HepG2 (cell line): ENCODE measurements around the gene CAPN9. TPM values are rescaled to one million over a fixed set of nuclear protein-coding genes. Genes with fewer than 3 reads are reported as not detected.
A peak's percentile ranks its signal among the peaks of the same experiment; 100 is the strongest.

Experiments
- CHCHD3 ChIP-seq: sonication (generic); formaldehyde crosslinking; IDR thresholded peaks from 2 replicates; pipeline ENCODE4 v1.8.0; 2022; ENCODE audit warnings: mild to moderate bottlenecking, missing genetic modification reagents, moderate library complexity
- DPF2 ChIP-seq: sonication (generic); formaldehyde crosslinking; IDR thresholded peaks from 2 replicates; pipeline ENCODE4 v1.4.0; 2020; ENCODE audit warnings: mild to moderate bottlenecking, low read depth, missing genetic modification reagents, borderline replicate concordance
- FOSL1 ChIP-seq: sonication (generic); formaldehyde crosslinking; IDR thresholded peaks from 2 replicates; pipeline ENCODE4 v1.9.0; 2021; ENCODE audit warnings: missing genetic modification reagents, borderline replicate concordance
- FOXC1 ChIP-seq: sonication (generic); formaldehyde crosslinking; IDR thresholded peaks from 2 replicates; pipeline ENCODE4 v1.8.0; 2022; ENCODE audit warnings: mild to moderate bottlenecking, missing genetic modification reagents, borderline replicate concordance
- GABPA ChIP-seq, 2 experiments: IDR thresholded peaks; 2 replicates each; pipeline ENCODE4 v1.6.1; 2011 to 2016; ENCODE audit warnings: low read depth in 2 of 2, low read length in 1 of 2, missing biosample characterization in 1 of 2, missing genetic modification characterization in 1 of 2
- GFI1 ChIP-seq: sonication (generic); formaldehyde crosslinking; IDR thresholded peaks from 2 replicates; pipeline ENCODE4 v1.5.0; 2020; ENCODE audit warnings: missing genetic modification reagents, mild to moderate bottlenecking, borderline replicate concordance
- KDM4B ChIP-seq: sonication (generic); formaldehyde crosslinking; IDR thresholded peaks from 2 replicates; pipeline ENCODE4 v1.4.0; 2020; ENCODE audit warnings: missing genetic modification reagents
- PHF21A ChIP-seq: sonication (generic); formaldehyde crosslinking; IDR thresholded peaks from 2 replicates; pipeline ENCODE4 v1.5.0; 2020; ENCODE audit warnings: mild to moderate bottlenecking, missing genetic modification reagents
- SETDB1 ChIP-seq: sonication (generic); formaldehyde crosslinking; IDR thresholded peaks from 2 replicates; pipeline ENCODE4 v1.5.1; 2020; ENCODE audit warnings: missing genetic modification reagents, mild to moderate bottlenecking, borderline replicate concordance
- SSRP1 ChIP-seq: IDR thresholded peaks from 2 replicates; pipeline ENCODE4 v1.6.1; 2016; ENCODE audit warnings: control low read depth
- THYN1 ChIP-seq: sonication (generic); formaldehyde crosslinking; IDR thresholded peaks from 2 replicates; pipeline ENCODE4 v1.8.1; 2023; ENCODE audit warnings: low read depth, mild to moderate bottlenecking, moderate library complexity, missing genetic modification reagents, borderline replicate concordance
- ZBTB10 ChIP-seq: sonication (generic); formaldehyde crosslinking; IDR thresholded peaks from 2 replicates; pipeline ENCODE4 v1.4.0; 2020; ENCODE audit warnings: missing genetic modification reagents, borderline replicate concordance
- ZFX ChIP-seq: sonication (generic); formaldehyde crosslinking; IDR thresholded peaks from 2 replicates; pipeline ENCODE4 v1.4.0; 2020; ENCODE audit warnings: mild to moderate bottlenecking, low read depth, missing genetic modification reagents, moderate library complexity
- ZKSCAN1 ChIP-seq: fragments of 150-350 bp; IDR thresholded peaks from 2 replicates; pipeline ENCODE4 v1.6.1; 2014; ENCODE audit warnings: low read length
- ZNF230 ChIP-seq: sonication (generic); formaldehyde crosslinking; IDR thresholded peaks from 2 replicates; pipeline ENCODE4 v1.4.0; 2020; ENCODE audit warnings: mild to moderate bottlenecking, missing genetic modification reagents
- ZNF512 ChIP-seq: sonication (generic); formaldehyde crosslinking; IDR thresholded peaks from 2 replicates; pipeline ENCODE4 v1.4.0; 2020; ENCODE audit warnings: mild to moderate bottlenecking, missing genetic modification reagents
- ZNF557 ChIP-seq: sonication (generic); formaldehyde crosslinking; IDR thresholded peaks from 2 replicates; pipeline ENCODE4 v1.4.0; 2020; ENCODE audit warnings: missing genetic modification reagents
- ZNF564 ChIP-seq: sonication (generic); formaldehyde crosslinking; IDR thresholded peaks from 2 replicates; pipeline ENCODE4 v1.8.1; 2023; ENCODE audit warnings: mild to moderate bottlenecking, missing genetic modification reagents
- ZNF572 ChIP-seq: sonication (generic); formaldehyde crosslinking; IDR thresholded peaks from 2 replicates; pipeline ENCODE4 v1.5.1; 2020; ENCODE audit warnings: mild to moderate bottlenecking, missing genetic modification reagents
- ZNF703 ChIP-seq: sonication (generic); formaldehyde crosslinking; IDR thresholded peaks from 2 replicates; pipeline ENCODE4 v1.5.1; 2020; ENCODE audit warnings: missing genetic modification reagents, mild to moderate bottlenecking, moderate library complexity, borderline replicate concordance
- ZNF724P ChIP-seq: sonication (generic); formaldehyde crosslinking; IDR thresholded peaks from 2 replicates; pipeline ENCODE4 v1.8.0; 2022; ENCODE audit warnings: missing genetic modification reagents, borderline replicate concordance
- ZNF737 ChIP-seq: sonication (generic); formaldehyde crosslinking; IDR thresholded peaks from 2 replicates; pipeline ENCODE4 v1.5.0; 2020; ENCODE audit warnings: missing genetic modification reagents, mild to moderate bottlenecking, borderline replicate concordance
- ZNF788 ChIP-seq: sonication (generic); formaldehyde crosslinking; IDR thresholded peaks from 2 replicates; pipeline ENCODE4 v1.5.0; 2020; ENCODE audit warnings: mild to moderate bottlenecking, missing genetic modification reagents, borderline replicate concordance
- polyA plus RNA-seq, 8 experiments: library from polyadenylated mRNA; depleted of rRNA in 3 of 8; stranded (reverse) in 7 of 8; unstranded in 1 of 8; fragments of >200 nt; fragmentation: Illumina TruSeq in 4 of 8; extraction: Trizol in 4 of 8; gene quantifications; 2 replicates each; pipeline versions ENCODE4 v1.2.1 to v1.2.3, GENCODE V29; 2011 to 2016; ENCODE audit warnings: low read depth in 4 of 8, missing spikeins in 1 of 8, mixed read lengths in 1 of 8; ENCODE audit not compliant: insufficient read depth in 1 of 8
- total RNA-seq, 5 experiments: library from RNA; depleted of rRNA; stranded (reverse); fragments of >200 nt; fragmentation: Illumina TruSeq; extraction: Trizol; gene quantifications; 2 replicates each; pipeline ENCODE4 v1.2.3, GENCODE V29; 2016; ENCODE audit warnings: low read depth in 1 of 5

Gene CAPN9
- total and polyA plus RNA-seq, 2 of the 13 experiments (the other 11 are each of a cell fraction or from before 2014, with no cell fraction given) = 0.04 to 0.31 TPM

GRCh38 chr1:230701895-230702768 is 45.1 kb upstream of the CAPN9 start (continued):
- TF ChIP-seq ZBTB10 (CRISPR knock-in tag) = no peak
- no peak for TF ChIP-seq DPF2 (CRISPR knock-in tag)
- no peak for TF ChIP-seq ZNF724P (CRISPR knock-in tag)
- no peak for TF ChIP-seq ZNF557
- TF ChIP-seq CHCHD3 (CRISPR knock-in tag) = no peak
- TF ChIP-seq ZNF230 = no peak
- no peak for TF ChIP-seq ZNF703
- no peak for TF ChIP-seq SETDB1 (CRISPR knock-in tag)
- peak; percentile 84 for TF ChIP-seq ZKSCAN1
- peak; percentile 45; the same call in 1 of the 2 replicates for TF ChIP-seq ZNF788 (CRISPR knock-in tag)
- TF ChIP-seq ZNF512 (CRISPR knock-in tag) = no peak
- TF ChIP-seq ZFX (CRISPR knock-in tag) = peak; percentile 35; the same call in 1 of the 2 replicates
- TF ChIP-seq THYN1 (CRISPR knock-in tag) = no peak
- TF ChIP-seq FOXC1 (CRISPR knock-in tag) = no peak
- TF ChIP-seq PHF21A = no peak
- TF ChIP-seq ZNF564 (CRISPR knock-in tag) = 0 out of 2 replicates have a peak, but pooled peaks have one; percentile 30
- TF ChIP-seq GABPA (IDR thresholded peaks at IDR 0.05; ENCODE audit: low read depth, low read length) = no peak
- no peak; the same call in 1 of the 2 replicates for TF ChIP-seq GABPA (CRISPR knock-in tag; IDR thresholded peaks at IDR 0.05; ENCODE audit: low read depth)
- no peak for TF ChIP-seq FOSL1 (CRISPR knock-in tag)
- peak; percentile 85 for TF ChIP-seq SSRP1 (CRISPR knock-in tag)
- no peak for TF ChIP-seq GFI1 (CRISPR knock-in tag)
- no peak for TF ChIP-seq ZNF572 (CRISPR knock-in tag)
- TF ChIP-seq ZNF737 (CRISPR knock-in tag) = no peak
- TF ChIP-seq KDM4B (CRISPR knock-in tag) = no peak
